ENCODE measurements around the gene COBL.

COBL gene

GRCh38 chr7:51316666-51317581, at the start of gene COBL:
Gene COBL, minus strand, starts transcription at chr7:51316809. Its CDS starts 176 bp downstream, at chr7:51316633.
- no peak for DNase-seq

- no peak for DNase-seq
These were observed 49.6 kb upstream of the COBL start for GRCh38 chr7:51366172-51366728.

- no peak for DNase-seq
These were observed 41.2 kb upstream of the COBL start for GRCh38 chr7:51357821-51358220.

GRCh38 chr7:51356849-51357516, 40.4 kb upstream of the COBL start:
- no peak for DNase-seq

GRCh38 chr7:51354897-51355296, 38.3 kb upstream of the COBL start:
- DNase-seq: no peak

- DNase-seq: no peak
These were observed 37.8 kb upstream of the COBL start for GRCh38 chr7:51354434-51354833.

- no peak for DNase-seq
These were observed 35.8 kb upstream of the COBL start for GRCh38 chr7:51352174-51353100.

- no peak for DNase-seq
These were observed 35.1 kb upstream of the COBL start for GRCh38 chr7:51351661-51352060.

- DNase-seq: no peak
These were observed 33.9 kb upstream of the COBL start for GRCh38 chr7:51350546-51350896.

GRCh38 chr7:51349820-51350545, 33.4 kb upstream of the COBL start:
- DNase-seq: no peak

- no peak for DNase-seq
These were observed 29.5 kb upstream of the COBL start for GRCh38 chr7:51346126-51346525.

- no peak for DNase-seq
These were observed 28.0 kb upstream of the COBL start for GRCh38 chr7:51344406-51345138.

GRCh38 chr7:51340936-51341335, 24.3 kb upstream of the COBL start:
- no peak for DNase-seq

GRCh38 chr7:51340029-51340838, 23.6 kb upstream of the COBL start:
- no peak for DNase-seq

- DNase-seq: no peak
These were observed 18.4 kb upstream of the COBL start for GRCh38 chr7:51335057-51335456.

- DNase-seq: no peak
These were observed 13.2 kb upstream of the COBL start for GRCh38 chr7:51329696-51330263.

GRCh38 chr7:51328351-51328801, 11.8 kb upstream of the COBL start:
- no peak for DNase-seq

GRCh38 chr7:51327287-51327717, 10.7 kb upstream of the COBL start:
- no peak for DNase-seq

GRCh38 chr7:51326656-51327286, 10.2 kb upstream of the COBL start:
- DNase-seq: no peak

- no peak for DNase-seq
These were observed 9.3 kb upstream of the COBL start for GRCh38 chr7:51325908-51326307.

Data from GF-D8 (cell line).